Glutamatergic neuron (in vitro differentiated cells): ENCODE data around the gene BSDC1. TPM values are rescaled to one million over a fixed set of nuclear protein-coding genes. Genes with fewer than 3 reads are reported as not detected.

ENCODE experiments used
- DNase-seq: peaks from one replicate; pipeline ENCODE4 v3.0.0; 2022
- H3K27ac Mint-ChIP-seq: one replicate; pipeline ENCODE4 v1.8.0; 2020; ENCODE audit warnings: mild to moderate bottlenecking, mixed read lengths, inconsistent platforms; ENCODE audit not compliant: unreplicated experiment
- H3K27me3 Mint-ChIP-seq: one replicate; pipeline ENCODE4 v1.8.0; 2020; ENCODE audit warnings: mild to moderate bottlenecking, moderate library complexity, mixed read lengths, inconsistent platforms; ENCODE audit not compliant: unreplicated experiment
- H3K36me3 Mint-ChIP-seq: one replicate; pipeline ENCODE4 v1.8.0; 2020; ENCODE audit warnings: mild to moderate bottlenecking, mixed read lengths, inconsistent platforms; ENCODE audit not compliant: unreplicated experiment
- H3K4me1 Mint-ChIP-seq: one replicate; pipeline ENCODE4 v1.8.0; 2020; ENCODE audit warnings: mild to moderate bottlenecking, low read depth, mixed read lengths, inconsistent platforms; ENCODE audit not compliant: unreplicated experiment
- H3K4me3 Mint-ChIP-seq: one replicate; pipeline ENCODE4 v1.8.0; 2020; ENCODE audit warnings: mild to moderate bottlenecking, mixed read lengths, inconsistent platforms; ENCODE audit not compliant: unreplicated experiment
- H3K9me3 Mint-ChIP-seq: one replicate; pipeline ENCODE4 v1.8.0; 2020; ENCODE audit warnings: mild to moderate bottlenecking, moderate library complexity, mixed read lengths, inconsistent platforms; ENCODE audit not compliant: unreplicated experiment
- CTCF ChIP-seq: fragments of 200-600 bp; sonication (generic); IDR thresholded peaks from one replicate; pipeline ENCODE4 v1.5.0; 2021; ENCODE audit not compliant: partially characterized antibody, unreplicated experiment
- total RNA-seq: library from RNA; stranded (reverse); fragmentation: NEBNext Ultra II Directional; extraction: Animal tissue kit (Norgen Biotek cat#: 25700); gene quantifications from one replicate; pipeline ENCODE4 v1.2.1, GENCODE V29; 2021; ENCODE audit not compliant: unreplicated experiment

Gene BSDC1
- total RNA-seq, 1 donor from 2014 or later: 161 TPM

GRCh38 chr1:32363713-32364112, 30.5 kb downstream of the BSDC1 start:
- TF ChIP-seq CTCF: no peak
- Mint-ChIP-seq H3K4me3 (peak overlapping the region; percentile 38), H3K36me3 (peaks cover 9% of the 10 kb centered on the region), H3K27ac (no peak overlapping the region), H3K4me1 (peaks cover 16% of the 10 kb centered on the region), H3K9me3 (peaks cover 14% of the 10 kb centered on the region), H3K27me3 (peaks cover 18% of the 10 kb centered on the region)
- DNase-seq: no peak

GRCh38 chr1:32362474-32363313, 31.5 kb downstream of the BSDC1 start, which contains the start of the genes FAM229A and TSSK3:
TSS of gene FAM229A (minus strand) at chr1:32362485. CDS start at chr1:32362091, 394 bp downstream.
TSS of gene TSSK3 (plus strand) at chr1:32362539. CDS start at chr1:32362702, 163 bp downstream.
- peaks cover 14% of the 10 kb centered on the region for H3K9me3 Mint-ChIP-seq
- TF ChIP-seq CTCF: no peak
- peaks cover 9% of the 10 kb centered on the region for H3K36me3 Mint-ChIP-seq
- no peak for DNase-seq
- H3K4me3 Mint-ChIP-seq: peak within 1 kb of the TSS; percentile 64
- no peak within 1 kb of the TSS for H3K27ac Mint-ChIP-seq
- H3K27me3 Mint-ChIP-seq: peaks cover 18% of the 10 kb centered on the region
- H3K4me1 Mint-ChIP-seq: peaks cover 16% of the 10 kb centered on the region

GRCh38 chr1:32361674-32362473, 32.4 kb downstream of the BSDC1 start:
- peaks cover 9% of the 10 kb centered on the region for H3K36me3 Mint-ChIP-seq
- peak overlapping the region; percentile 64 for H3K4me3 Mint-ChIP-seq
- DNase-seq: peak; percentile 61
- peak; percentile 27 for TF ChIP-seq CTCF
- H3K27ac Mint-ChIP-seq: no peak overlapping the region
- H3K27me3 Mint-ChIP-seq: peaks cover 22% of the 10 kb centered on the region
- peaks cover 14% of the 10 kb centered on the region for H3K9me3 Mint-ChIP-seq
- peaks cover 17% of the 10 kb centered on the region for H3K4me1 Mint-ChIP-seq

- H3K27ac Mint-ChIP-seq: no peak overlapping the region
These were observed 33.0 kb downstream of the BSDC1 start for GRCh38 chr1:32361308-32361673.

More at GRCh38 chr1:32361308-32361673, 33.0 kb downstream of the BSDC1 start:
- no peak for TF ChIP-seq CTCF
- no peak overlapping the region for H3K4me3 Mint-ChIP-seq
- peaks cover 17% of the 10 kb centered on the region for H3K4me1 Mint-ChIP-seq
- DNase-seq: no peak
- H3K27me3 Mint-ChIP-seq: peaks cover 22% of the 10 kb centered on the region
- H3K9me3 Mint-ChIP-seq: peaks cover 14% of the 10 kb centered on the region
- H3K36me3 Mint-ChIP-seq: peaks cover 9% of the 10 kb centered on the region
